HG02870 (cell line): ENCODE measurements around the gene CUX1.

Experiments used
- ATAC-seq: cut with Tn5 transposase; IDR thresholded peaks from one replicate; pipeline ENCODE4 v1.9.1; 2021; ENCODE audit warnings: mild to moderate bottlenecking, moderate library complexity; ENCODE audit not compliant: unreplicated experiment

The CUX1 gene

DNA sequence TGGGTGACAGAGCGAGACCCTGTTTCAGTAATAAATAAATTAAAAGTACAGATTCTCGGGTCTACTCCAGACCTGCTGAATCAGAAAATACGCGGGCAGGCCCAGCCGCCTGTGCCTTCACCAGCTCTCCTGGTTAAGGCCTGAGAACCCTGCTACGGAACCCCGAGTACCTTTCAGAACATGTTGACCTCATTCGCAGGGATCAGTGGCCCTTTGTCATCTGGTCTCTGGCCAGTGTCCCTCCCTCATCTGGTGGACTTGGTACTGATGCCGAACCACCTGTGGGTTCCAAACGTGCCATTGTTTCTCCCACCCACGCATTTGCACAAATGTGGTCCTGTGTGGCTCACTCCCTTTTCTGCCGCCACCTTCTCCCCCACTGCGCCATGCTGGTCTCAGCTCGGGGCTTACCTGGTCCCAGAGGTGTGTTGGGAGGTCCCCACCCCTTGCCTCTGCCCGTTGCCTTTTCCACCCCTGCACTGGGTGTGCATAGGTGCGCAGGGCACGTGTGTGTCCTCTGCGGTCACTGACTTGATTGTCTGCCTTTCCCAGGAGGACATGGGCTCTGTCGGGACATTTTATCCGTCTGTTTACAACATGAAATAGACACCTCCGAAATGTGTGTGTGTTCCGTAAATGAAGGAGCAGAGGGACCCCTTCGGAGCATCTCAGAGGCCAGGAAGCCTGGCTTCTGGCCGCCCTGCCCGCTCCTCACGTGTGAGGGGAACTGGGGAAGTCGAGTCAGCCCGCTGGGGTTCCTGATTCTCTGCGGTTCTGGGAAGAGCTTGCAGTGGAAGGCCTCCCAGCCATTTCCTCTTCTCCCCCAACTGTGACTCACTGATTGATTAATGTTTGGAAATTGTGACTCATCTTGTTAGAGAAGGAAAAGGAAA, 135.2 kb downstream of the CUX1 start:
- no peak for ATAC-seq

DNA sequence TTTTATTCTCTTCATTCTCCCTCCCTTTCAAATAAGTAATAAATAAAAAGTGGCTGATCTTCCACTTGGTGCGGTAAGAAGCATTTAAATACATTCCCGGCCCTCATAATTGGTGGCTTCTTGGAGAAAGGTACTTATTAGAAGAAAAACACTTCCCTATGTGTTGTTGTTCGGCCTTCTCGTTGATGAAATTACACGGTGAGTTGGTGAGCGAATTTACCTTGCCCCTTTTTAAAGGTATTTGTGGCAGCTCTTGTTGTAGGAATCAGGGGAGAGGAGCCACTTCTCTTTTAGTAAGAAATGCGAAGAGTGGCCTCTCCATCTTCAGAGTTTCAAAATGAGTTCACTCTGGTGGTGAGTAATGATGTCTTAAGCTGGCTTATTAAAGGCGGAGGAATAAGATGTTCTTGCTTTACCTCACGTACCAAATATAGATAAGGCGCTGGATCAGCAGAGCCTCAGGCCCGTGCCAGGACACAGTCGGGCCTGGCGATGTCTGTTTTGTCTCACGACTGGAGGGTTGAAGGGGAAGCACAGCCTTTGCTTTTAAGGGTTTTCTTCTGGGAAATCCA, 135.9 kb downstream of the CUX1 start:
- ATAC-seq, result no peak

GRCh38 chr7:101954499-101954898, 137.1 kb downstream of the CUX1 start:
- no peak for ATAC-seq

DNA sequence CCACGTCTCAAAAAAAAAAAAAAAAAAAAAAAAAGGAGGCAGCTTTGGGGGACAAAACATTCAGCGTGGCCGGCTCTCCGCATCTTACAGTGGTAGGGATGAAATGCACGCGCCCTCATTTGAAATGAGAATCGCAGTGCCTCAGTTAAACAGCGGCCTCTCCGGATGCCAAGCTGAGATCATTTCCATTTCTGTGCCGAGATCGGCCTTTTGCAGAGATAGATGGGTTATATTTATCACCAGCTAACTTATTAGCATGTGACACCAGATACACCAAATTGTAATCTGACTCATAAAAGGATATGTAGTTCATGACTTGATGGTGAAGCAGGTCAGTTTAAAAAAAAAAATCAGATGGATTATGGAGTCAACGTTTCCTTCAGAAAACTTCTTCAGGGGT, 138.7 kb downstream of the CUX1 start:
- ATAC-seq, result no peak

- peak; percentile 37 for ATAC-seq
Observed at GRCh38 chr7:101957744-101958525, 140.5 kb downstream of the CUX1 start.

DNA sequence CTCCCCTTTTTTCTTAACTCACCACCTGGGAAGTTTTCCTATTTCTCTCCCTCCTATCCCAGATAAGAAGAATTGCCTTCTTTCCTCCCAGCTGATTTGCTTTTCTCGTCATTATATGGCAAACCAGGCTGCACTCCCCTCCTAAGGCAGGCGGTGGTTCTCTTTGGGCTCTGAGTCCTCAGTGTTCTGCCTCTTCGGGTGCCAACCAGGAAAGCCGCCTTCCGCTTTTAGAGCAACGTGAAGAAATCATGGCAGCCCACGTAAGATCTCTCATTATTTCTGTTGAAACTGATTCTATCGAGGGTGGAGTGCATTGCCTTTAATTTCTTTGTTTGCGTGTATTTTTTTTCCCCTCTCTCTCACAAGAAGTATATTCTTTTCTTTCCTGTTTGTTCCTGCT, 141.9 kb downstream of the CUX1 start:
- no peak for ATAC-seq

- ATAC-seq, result no peak
Observed at GRCh38 chr7:101959829-101960228, 142.4 kb downstream of the CUX1 start.

DNA sequence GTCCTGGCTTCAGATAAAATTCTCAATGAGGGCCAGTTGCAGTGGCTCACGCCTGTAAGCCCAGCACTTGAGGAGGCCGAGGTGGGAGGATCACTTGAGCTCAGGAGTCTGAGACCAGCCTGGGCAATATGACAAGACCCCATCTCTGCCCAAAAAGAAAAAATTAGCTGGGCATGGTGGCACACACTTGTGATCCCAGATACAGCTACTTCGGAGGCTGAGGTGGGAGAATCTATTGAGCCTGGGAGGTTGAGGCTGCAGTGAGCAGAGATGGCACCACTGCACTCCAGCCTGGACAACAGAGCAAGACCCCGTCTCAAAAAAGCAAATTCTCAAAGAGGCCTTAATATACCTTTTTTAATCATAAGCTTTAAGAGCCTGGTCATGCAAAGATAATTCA, 142.9 kb downstream of the CUX1 start:
- no peak for ATAC-seq

- ATAC-seq, result no peak
Observed at GRCh38 chr7:101960985-101961708, 143.7 kb downstream of the CUX1 start.

GRCh38 chr7:101961811-101962210, 144.4 kb downstream of the CUX1 start:
- ATAC-seq, result no peak

GRCh38 chr7:101963693-101964092, 146.3 kb downstream of the CUX1 start:
- no peak for ATAC-seq

GRCh38 chr7:101964680-101965452, 147.4 kb downstream of the CUX1 start:
- ATAC-seq, result no peak

DNA sequence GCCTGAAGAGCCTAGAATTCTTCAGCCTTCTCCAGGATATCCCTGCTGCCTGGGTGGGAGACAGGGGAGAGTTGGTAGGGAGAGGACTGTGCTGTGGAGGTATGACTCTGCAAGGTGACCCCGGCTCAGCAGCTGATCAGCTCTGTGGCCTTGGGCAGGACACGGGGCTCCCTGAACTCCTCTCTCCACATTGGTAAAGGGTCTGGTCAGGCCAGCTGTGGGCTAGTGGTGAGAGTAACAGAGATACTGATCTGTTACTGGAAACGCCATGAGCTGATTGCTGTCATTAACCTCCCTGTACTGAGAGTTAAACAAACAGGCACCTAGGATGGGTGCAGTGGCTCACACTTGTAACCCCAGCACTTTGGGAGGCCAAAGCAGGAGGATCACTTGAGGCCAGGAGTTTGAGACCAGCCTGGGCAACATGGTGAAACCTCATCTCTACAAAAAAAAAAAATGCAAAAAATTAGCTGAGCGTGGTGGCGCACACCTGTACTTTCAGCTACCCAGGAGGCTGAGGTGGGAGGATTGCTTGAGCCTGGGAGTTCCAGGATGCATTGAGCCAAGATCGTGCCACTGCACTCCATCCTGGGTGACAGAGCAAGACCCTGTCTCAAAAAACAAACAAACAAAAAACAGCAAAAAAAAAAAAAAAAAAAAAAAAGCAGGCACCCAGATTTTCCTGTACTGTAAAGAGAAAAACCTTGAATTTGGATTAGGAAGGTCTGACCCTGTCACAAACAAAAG, 151.5 kb downstream of the CUX1 start:
- ATAC-seq, result no peak

DNA sequence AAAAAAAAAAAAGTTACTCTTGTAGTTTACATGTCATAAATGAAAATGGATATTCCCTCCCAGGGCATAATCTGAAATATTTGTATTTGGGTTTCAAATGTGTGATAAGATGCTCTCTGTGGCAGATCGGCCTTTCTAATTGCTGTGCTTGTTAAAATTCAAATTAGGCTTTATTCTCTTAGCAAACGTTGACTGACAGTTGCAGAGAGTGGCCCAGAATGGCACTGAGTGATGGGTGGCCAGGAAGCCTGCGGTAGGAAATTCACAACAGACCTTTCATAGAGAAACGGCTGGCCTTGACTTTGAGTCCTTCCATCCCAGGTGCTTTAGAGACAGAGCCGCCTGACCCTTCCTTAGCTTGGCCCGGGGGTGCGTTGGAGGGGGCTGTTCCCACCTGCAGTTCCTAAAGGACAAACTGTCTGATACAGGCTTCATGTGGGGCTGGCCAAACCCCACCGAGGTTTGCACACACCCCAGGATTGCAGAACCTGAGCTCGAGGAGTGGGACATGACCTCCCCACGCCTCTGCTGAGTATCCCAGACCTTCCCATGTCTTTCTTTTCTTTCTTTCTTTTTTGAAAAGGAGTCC, 152.7 kb downstream of the CUX1 start:
- no peak for ATAC-seq

GRCh38 chr7:101970801-101971200, 153.4 kb downstream of the CUX1 start:
- no peak for ATAC-seq

- no peak for ATAC-seq
Observed at GRCh38 chr7:101971457-101971856, 154.0 kb downstream of the CUX1 start.

DNA sequence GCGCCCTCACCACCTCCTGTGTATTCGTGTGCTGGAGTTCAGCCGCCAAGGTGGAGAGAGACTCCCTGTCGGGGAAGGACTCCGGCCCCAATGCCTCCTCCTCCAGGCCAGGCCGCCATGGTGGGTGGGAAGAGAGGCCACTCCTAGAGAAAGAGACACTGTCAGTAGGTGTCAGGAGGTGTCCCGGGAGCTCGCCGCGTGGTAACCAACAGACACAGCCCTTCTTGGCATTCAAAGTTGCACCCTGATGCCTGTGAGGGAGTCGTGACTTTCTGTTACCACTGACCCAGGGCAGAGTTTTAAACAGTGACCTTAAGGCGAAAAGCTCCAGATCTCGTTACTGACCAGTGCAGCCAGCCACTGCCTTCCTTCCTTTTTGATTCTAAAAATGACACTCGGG, 155.2 kb downstream of the CUX1 start:
- ATAC-seq, result no peak

DNA sequence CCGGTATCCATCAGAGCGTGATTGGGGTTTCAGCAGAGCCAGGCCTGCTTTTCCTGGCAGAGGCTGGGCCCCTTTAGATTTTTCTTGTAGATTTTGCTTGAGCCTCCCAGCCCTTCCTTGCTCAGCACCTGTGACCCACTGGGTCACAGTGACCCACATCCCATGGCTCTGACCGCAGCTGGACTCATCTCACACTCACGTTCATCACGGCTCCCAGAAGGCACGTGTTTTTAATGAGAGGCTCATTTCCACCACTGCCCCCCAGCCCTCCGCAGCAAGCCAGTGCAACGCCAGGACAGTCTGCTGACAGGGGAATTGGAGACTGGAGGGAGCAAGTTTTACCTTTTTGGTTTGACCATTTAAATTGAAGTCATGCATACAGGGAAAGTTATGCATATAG, 155.7 kb downstream of the CUX1 start:
- no peak for ATAC-seq

GRCh38 chr7:101974393-101974792, 157.0 kb downstream of the CUX1 start:
- no peak for ATAC-seq
